Measurements from ENCODE around the gene PLEKHA6. TPM values are rescaled to one million over a fixed set of nuclear protein-coding genes. Genes with fewer than 3 reads are reported as not detected.

PLEKHA6 gene
- total RNA-seq, 2 donors from 2014 or later, result 0.37 to 1.3 TPM

GRCh38 chr1:204206121-204206520, 153.6 kb downstream of the PLEKHA6 start:
- ATAC-seq (replicated peaks), result no peak
- peaks cover 27% of the 10 kb centered on the region for H3K27me3 Mint-ChIP-seq

GRCh38 chr1:204205486-204205885, 154.2 kb downstream of the PLEKHA6 start:
- ATAC-seq (replicated peaks), result no peak
- H3K27me3 Mint-ChIP-seq, result peaks cover 27% of the 10 kb centered on the region
- peaks cover 4% of the 10 kb centered on the region for H3K4me1 Mint-ChIP-seq
- no peak overlapping the region for H3K4me3 Mint-ChIP-seq
- no peaks in the 10 kb centered on the region for H3K36me3 Mint-ChIP-seq (ENCODE audit: low read depth)
- no peak overlapping the region for H3K27ac Mint-ChIP-seq
- no peaks in the 10 kb centered on the region for H3K9me3 Mint-ChIP-seq

More at GRCh38 chr1:204206121-204206520, 153.6 kb downstream of the PLEKHA6 start:
- Mint-ChIP-seq H3K4me1 (peaks cover 4% of the 10 kb centered on the region), H3K4me3 (no peak overlapping the region), H3K27ac (no peak overlapping the region), H3K36me3 (ENCODE audit: low read depth) (no peaks in the 10 kb centered on the region), H3K9me3 (no peaks in the 10 kb centered on the region)

- Mint-ChIP-seq H3K27me3 (peaks cover 27% of the 10 kb centered on the region), H3K4me1 (peaks cover 4% of the 10 kb centered on the region), H3K4me3 (no peak overlapping the region), H3K36me3 (ENCODE audit: low read depth) (no peaks in the 10 kb centered on the region), H3K27ac (no peak overlapping the region), H3K9me3 (no peaks in the 10 kb centered on the region)
- ATAC-seq (replicated peaks), result no peak
These were observed 154.8 kb downstream of the PLEKHA6 start for GRCh38 chr1:204204944-204205343.

GRCh38 chr1:204203206-204203767, 156.4 kb downstream of the PLEKHA6 start:
- no peak overlapping the region for H3K27ac Mint-ChIP-seq
- H3K36me3 Mint-ChIP-seq (ENCODE audit: low read depth), result no peaks in the 10 kb centered on the region
- no peaks in the 10 kb centered on the region for H3K9me3 Mint-ChIP-seq
- H3K4me1 Mint-ChIP-seq, result peaks cover 4% of the 10 kb centered on the region
- ATAC-seq (replicated peaks), result no peak
- H3K4me3 Mint-ChIP-seq, result no peak overlapping the region
- H3K27me3 Mint-ChIP-seq, result peaks cover 27% of the 10 kb centered on the region

- Mint-ChIP-seq H3K27me3 (peaks cover 27% of the 10 kb centered on the region), H3K27ac (no peak overlapping the region), H3K9me3 (no peaks in the 10 kb centered on the region), H3K4me3 (no peak overlapping the region), H3K4me1 (peaks cover 4% of the 10 kb centered on the region), H3K36me3 (ENCODE audit: low read depth) (no peaks in the 10 kb centered on the region)
- ATAC-seq (replicated peaks), result no peak
These were observed 157.2 kb downstream of the PLEKHA6 start for GRCh38 chr1:204202481-204202880.

GRCh38 chr1:204201348-204202040, 158.2 kb downstream of the PLEKHA6 start:
- Mint-ChIP-seq H3K4me1 (peaks cover 4% of the 10 kb centered on the region), H3K27me3 (peaks cover 23% of the 10 kb centered on the region), H3K36me3 (ENCODE audit: low read depth) (no peaks in the 10 kb centered on the region), H3K9me3 (no peaks in the 10 kb centered on the region), H3K4me3 (no peak overlapping the region), H3K27ac (no peak overlapping the region)
- no peak for ATAC-seq (replicated peaks)

- Mint-ChIP-seq H3K27ac (no peak overlapping the region), H3K36me3 (ENCODE audit: low read depth) (no peaks in the 10 kb centered on the region), H3K4me1 (peaks cover 4% of the 10 kb centered on the region), H3K27me3 (peaks cover 12% of the 10 kb centered on the region), H3K9me3 (no peaks in the 10 kb centered on the region), H3K4me3 (no peak overlapping the region)
- no peak for ATAC-seq (replicated peaks)
These were observed 160.2 kb downstream of the PLEKHA6 start for GRCh38 chr1:204199579-204199978.

- Mint-ChIP-seq H3K9me3 (no peaks in the 10 kb centered on the region), H3K27me3 (peaks cover 4% of the 10 kb centered on the region), H3K4me3 (no peak overlapping the region), H3K4me1 (peaks cover 4% of the 10 kb centered on the region), H3K27ac (no peak overlapping the region), H3K36me3 (ENCODE audit: low read depth) (no peaks in the 10 kb centered on the region)
- peak; percentile 70 for ATAC-seq (replicated peaks)
These were observed 161.1 kb downstream of the PLEKHA6 start for GRCh38 chr1:204198348-204199340.

- H3K36me3 Mint-ChIP-seq (ENCODE audit: low read depth), result no peaks in the 10 kb centered on the region
- no peak for ATAC-seq (replicated peaks)
- H3K27me3 Mint-ChIP-seq, result peaks cover 7% of the 10 kb centered on the region
- H3K4me3 Mint-ChIP-seq, result no peak overlapping the region
- H3K27ac Mint-ChIP-seq, result no peak overlapping the region
- no peaks in the 10 kb centered on the region for H3K9me3 Mint-ChIP-seq
- H3K4me1 Mint-ChIP-seq, result peaks cover under 1% of the 10 kb centered on the region
These were observed 162.7 kb downstream of the PLEKHA6 start for GRCh38 chr1:204197068-204197467.

- Mint-ChIP-seq H3K27me3 (peaks cover 9% of the 10 kb centered on the region), H3K9me3 (no peaks in the 10 kb centered on the region), H3K36me3 (ENCODE audit: low read depth) (no peaks in the 10 kb centered on the region), H3K27ac (no peak within 1 kb of the TSS), H3K4me3 (no peak within 1 kb of the TSS), H3K4me1 (no peaks in the 10 kb centered on the region)
- no peak for ATAC-seq (replicated peaks)
These were observed 163.5 kb downstream of the PLEKHA6 start, which contains the start of gene KISS1 for GRCh38 chr1:204196068-204196795. KISS1 (minus strand) TSS chr1:204196491; CDS start chr1:204192876, 3,615 bp downstream.

- H3K36me3 Mint-ChIP-seq (ENCODE audit: low read depth), result no peaks in the 10 kb centered on the region
- no peak overlapping the region for H3K27ac Mint-ChIP-seq
- H3K4me1 Mint-ChIP-seq, result no peaks in the 10 kb centered on the region
- H3K27me3 Mint-ChIP-seq, result peaks cover 14% of the 10 kb centered on the region
- ATAC-seq (replicated peaks), result no peak
- no peaks in the 10 kb centered on the region for H3K9me3 Mint-ChIP-seq
- no peak overlapping the region for H3K4me3 Mint-ChIP-seq
These were observed 165.0 kb downstream of the PLEKHA6 start for GRCh38 chr1:204194771-204195170.

GRCh38 chr1:204194080-204194479, 165.6 kb downstream of the PLEKHA6 start:
- peaks cover 5% of the 10 kb centered on the region for H3K4me1 Mint-ChIP-seq
- no peak overlapping the region for H3K27ac Mint-ChIP-seq
- H3K36me3 Mint-ChIP-seq (ENCODE audit: low read depth), result no peaks in the 10 kb centered on the region
- H3K9me3 Mint-ChIP-seq, result no peaks in the 10 kb centered on the region
- no peak overlapping the region for H3K4me3 Mint-ChIP-seq
- no peak for ATAC-seq (replicated peaks)
- peaks cover 19% of the 10 kb centered on the region for H3K27me3 Mint-ChIP-seq

- no peak overlapping the region for H3K27ac Mint-ChIP-seq
These were observed 167.0 kb downstream of the PLEKHA6 start for GRCh38 chr1:204192589-204193352.

More at GRCh38 chr1:204192589-204193352, 167.0 kb downstream of the PLEKHA6 start:
- Mint-ChIP-seq H3K4me1 (peaks cover 6% of the 10 kb centered on the region), H3K4me3 (no peak overlapping the region), H3K36me3 (ENCODE audit: low read depth) (no peaks in the 10 kb centered on the region), H3K27me3 (peaks cover 25% of the 10 kb centered on the region), H3K9me3 (no peaks in the 10 kb centered on the region)
- ATAC-seq (replicated peaks), result no peak

All from activated T-helper 17 cell treated with anti-CD3 and anti-CD28 coated beads, Interleukin-2, amount 50 U/mL, for 72 hours (primary cell).